HepG2 (cell line): ENCODE data around the gene DMGDH. TPM values are rescaled to one million over a fixed set of nuclear protein-coding genes. Genes with fewer than 3 reads are reported as not detected.

ENCODE experiments used
- AKNA ChIP-seq: sonication (generic); formaldehyde crosslinking; IDR thresholded peaks from 2 replicates; pipeline ENCODE4 v1.4.0; 2020; ENCODE audit warnings: missing genetic modification reagents, borderline replicate concordance
- ARID4A ChIP-seq: sonication (generic); formaldehyde crosslinking; IDR thresholded peaks from 2 replicates; pipeline ENCODE4 v1.5.0; 2020; ENCODE audit warnings: mild to moderate bottlenecking, missing genetic modification reagents, borderline replicate concordance
- BCL6 ChIP-seq: IDR thresholded peaks from 2 replicates; pipeline ENCODE4 v1.6.1; 2016; ENCODE audit warnings: missing genetic modification reagents, missing compliant biosample characterization
- DR1 ChIP-seq: sonication (generic); formaldehyde crosslinking; IDR thresholded peaks from 2 replicates; pipeline ENCODE4 v1.8.0; 2021; ENCODE audit warnings: mild to moderate bottlenecking, missing genetic modification reagents, inconsistent platforms
- IRF9 ChIP-seq: sonication (generic); formaldehyde crosslinking; IDR thresholded peaks from 2 replicates; pipeline ENCODE4 v1.8.0; 2022; ENCODE audit warnings: missing genetic modification reagents, mild to moderate bottlenecking, borderline replicate concordance
- PHF20 ChIP-seq: sonication (generic); formaldehyde crosslinking; IDR thresholded peaks from 2 replicates; pipeline ENCODE4 v1.5.0; 2020; ENCODE audit warnings: mild to moderate bottlenecking, missing genetic modification reagents
- SMAD3 ChIP-seq: sonication (generic); formaldehyde crosslinking; IDR thresholded peaks from 2 replicates; pipeline ENCODE4 v1.4.0; 2020; ENCODE audit warnings: missing genetic modification reagents
- TEAD2 ChIP-seq: sonication (generic); formaldehyde crosslinking; IDR thresholded peaks from 2 replicates; pipeline ENCODE4 v1.9.0; 2021; ENCODE audit warnings: missing genetic modification reagents
- THRA ChIP-seq: sonication (generic); formaldehyde crosslinking; IDR thresholded peaks from 2 replicates; pipeline ENCODE4 v1.4.0; 2020; ENCODE audit warnings: missing genetic modification reagents, borderline replicate concordance
- ZBED4 ChIP-seq: sonication (generic); formaldehyde crosslinking; IDR thresholded peaks from 2 replicates; pipeline ENCODE4 v1.4.0; 2020; ENCODE audit warnings: missing genetic modification reagents, borderline replicate concordance
- polyA plus RNA-seq, 8 experiments: library from polyadenylated mRNA; depleted of rRNA in 3 of 8; stranded (reverse) in 7 of 8; unstranded in 1 of 8; fragments of >200 nt; fragmentation: Illumina TruSeq in 4 of 8; extraction: Trizol in 4 of 8; gene quantifications; 2 replicates each; pipeline versions ENCODE4 v1.2.1 to v1.2.3, GENCODE V29; 2011 to 2016; ENCODE audit warnings: low read depth in 4 of 8, missing spikeins in 1 of 8, mixed read lengths in 1 of 8; ENCODE audit not compliant: insufficient read depth in 1 of 8
- total RNA-seq, 5 experiments: library from RNA; depleted of rRNA; stranded (reverse); fragments of >200 nt; fragmentation: Illumina TruSeq; extraction: Trizol; gene quantifications; 2 replicates each; pipeline ENCODE4 v1.2.3, GENCODE V29; 2016; ENCODE audit warnings: low read depth in 1 of 5

The DMGDH gene
- total and polyA plus RNA-seq, 2 of the 13 experiments (the other 11 are each of a cell fraction or from before 2014, with no cell fraction given), result 3.6 to 7.9 TPM

- TF ChIP-seq ZBED4, result no peak
- TF ChIP-seq IRF9 (CRISPR knock-in tag), result peak; percentile 32; the same call in 1 of the 2 replicates
- 0 out of 2 replicates have a peak, but pooled peaks have one; percentile 62 for TF ChIP-seq DR1 (CRISPR knock-in tag)
- 0 out of 2 replicates have a peak, but pooled peaks have one; percentile 17 for TF ChIP-seq PHF20 (CRISPR knock-in tag)
- 0 out of 2 replicates have a peak, but pooled peaks have one; percentile 13 for TF ChIP-seq BCL6
- TF ChIP-seq AKNA (CRISPR knock-in tag), result no peak
- TF ChIP-seq ARID4A (CRISPR knock-in tag), result peak; percentile 6; the same call in 1 of the 2 replicates
- TF ChIP-seq THRA (CRISPR knock-in tag), result no peak
- TF ChIP-seq TEAD2 (CRISPR knock-in tag), result no peak
- no peak for TF ChIP-seq SMAD3 (CRISPR knock-in tag)
These were observed 42.0 kb upstream of the DMGDH start, which contains the start of gene BHMT (continued) for GRCh38 chr5:79111387-79111959.
